Stomach (tissue), 9 donors: ENCODE measurements around the gene CASP7. TPM values are rescaled to one million over a fixed set of nuclear protein-coding genes. Genes with fewer than 3 reads are reported as not detected.

Source experiments
- DNase-seq, 2 donors: peaks; one replicate each; pipeline versions ENCODE4 v3.0.0 to v3.0.0-alpha.2; 2013 to 2019
- H3K27ac ChIP-seq, 5 donors: fragments of 200-600 bp in 4 of 5; sonication (generic) in 4 of 5; one replicate each; pipeline ENCODE4 v1.5.1; 2013 to 2019; ENCODE audit warnings: mild to moderate bottlenecking in 1 of 5, moderate library complexity in 1 of 5
- H3K27me3 ChIP-seq, 3 donors: fragments of 200-600 bp; sonication (generic); one replicate each; pipeline ENCODE4 v1.5.1; 2017 to 2019; ENCODE audit warnings: mixed run types in 1 of 3
- H3K36me3 ChIP-seq, 4 donors: fragments of 200-600 bp; sonication (generic); 1 replicate in 3 of 4; 2 replicates in 1 of 4; pipeline ENCODE4 v1.5.1; 2016 to 2019
- H3K4me1 ChIP-seq, 4 donors: fragments of 200-600 bp; sonication (generic); one replicate each; pipeline ENCODE4 v1.5.1; 2016 to 2019
- H3K4me3 ChIP-seq, 4 donors: fragments of 200-600 bp; sonication (generic) in 3 of 4; one replicate each; pipeline ENCODE4 v1.5.1; 2016 to 2019; ENCODE audit warnings: mild to moderate bottlenecking in 1 of 4
- H3K9me3 ChIP-seq, 4 donors: fragments of 200-600 bp; sonication (generic); one replicate each; pipeline ENCODE4 v1.5.1; 2016 to 2019
- CTCF ChIP-seq, 7 experiments: fragments of 450-650 bp in 4 of 7; fragments of 200-600 bp in 3 of 7; sonication (generic) in 3 of 7; IDR thresholded peaks; one replicate each; pipeline ENCODE4 v1.5.1; 2016 to 2019; ENCODE audit warnings: antibody characterized with exemption in 7 of 7, control low read depth in 2 of 7, mild to moderate bottlenecking in 1 of 7
- EP300 ChIP-seq: sonication (generic); formaldehyde crosslinking; IDR thresholded peaks from one replicate; pipeline ENCODE4 v1.6.1; 2017; ENCODE audit warnings: antibody characterized with exemption
- POLR2A ChIP-seq, 4 donors: fragments of 450-650 bp; IDR thresholded peaks; one replicate each; pipeline ENCODE4 v1.6.1; 2016; ENCODE audit warnings: antibody characterized with exemption in 4 of 4, control low read depth in 2 of 4, mild to moderate bottlenecking in 1 of 4, moderate library complexity in 1 of 4
- POLR2AphosphoS5 ChIP-seq, 3 donors: sonication (generic); formaldehyde crosslinking; IDR thresholded peaks; one replicate each; pipeline ENCODE4 v1.6.1; 2016; ENCODE audit warnings: antibody characterized with exemption in 3 of 3
- WGBS, 5 donors: extraction: QIAGEN DNeasy Blood & Tissue Kit in 3 of 5; methylation state at CpG; one replicate each; pipeline versions ENCODE4 v1.1.5 to v1.1.7; 2013 to 2018; 5-methylcytosine and 5-hydroxymethylcytosine counted together
- intact Hi-C: fragments of 100-400 bp; cut with DNase I; formaldehyde crosslinking; loops from one replicate; pipeline ENCODE4 v1.15.1; 2023; ENCODE audit warnings: low total_unique reads
- polyA plus RNA-seq, 3 donors: library from polyadenylated mRNA; stranded (reverse); fragments of 200-250 nt; gene quantifications; one replicate each; pipeline ENCODE4 v1.2.3, GENCODE V29; 2013
- total RNA-seq, 5 donors: library from RNA; depleted of rRNA; stranded (reverse); fragments of >200 nt; gene quantifications; one replicate each; pipeline versions ENCODE4 v1.1.0 to v1.2.3, GENCODE V29; 2014 to 2016
- donor health status: healthy with polysubstance abuse.
- donor health status: Bipolar disorder and iron deficiency.
- donor health status: healthy.

CASP7 gene
- total and polyA plus RNA-seq, 8 donors = 15.1 to 77.9 (median 24.0) TPM

- Histone ChIP-seq H3K36me3 (peaks cover 0 to 5% (median 2%) of the 10 kb centered on the region in 4 donors), H3K27me3 (no peaks in the 10 kb centered on the region), H3K4me3 (no peak overlapping the region), H3K9me3 (no peaks in the 10 kb centered on the region), H3K27ac (peak overlapping the region in 2 of 5 donors; percentile 19 to 40), H3K4me1 (peaks cover 7 to 52% (median 22%) of the 10 kb centered on the region in 4 donors)
- DNase-seq = peak in 1 of 2 donors; percentile 40
- no peak for TF ChIP-seq POLR2AphosphoS5 (IDR thresholded peaks at IDR 0.05)
- no peak for TF ChIP-seq CTCF (IDR thresholded peaks at IDR 0.05)
- TF ChIP-seq POLR2A (IDR thresholded peaks at IDR 0.05) = no peak
- TF ChIP-seq EP300 = no peak
- intact Hi-C loops = no loop called here
- 7 to 40% (median 35%) methylated on average over 1 of the region's 1 CpG for WGBS, 5 donors
These were observed 56.9 kb downstream of the CASP7 start for GRCh38 chr10:113736576-113736975.

GRCh38 chr10:113739031-113739430, 59.3 kb downstream of the CASP7 start:
- no peaks in the 10 kb centered on the region for H3K27me3 ChIP-seq
- TF ChIP-seq CTCF (IDR thresholded peaks at IDR 0.05) (no peak), EP300 (no peak)
- DNase-seq = no peak
- intact Hi-C loops = no loop called here
- no peaks in the 10 kb centered on the region for H3K36me3 ChIP-seq
- no peak overlapping the region for H3K4me3 ChIP-seq
- no peaks in the 10 kb centered on the region for H3K9me3 ChIP-seq
- peaks cover 7 to 28% (median 17%) of the 10 kb centered on the region in 4 donors for H3K4me1 ChIP-seq
- no peak overlapping the region for H3K27ac ChIP-seq
- WGBS, 5 donors = 65 to 74% (median 72%) methylated on average over 4 of the region's 4 CpGs

GRCh38 chr10:113739577-113739976, 59.9 kb downstream of the CASP7 start:
- H3K36me3 ChIP-seq = no peaks in the 10 kb centered on the region
- H3K4me1 ChIP-seq = peaks cover 7 to 24% (median 17%) of the 10 kb centered on the region in 4 donors
- DNase-seq = no peak
- TF ChIP-seq POLR2A (IDR thresholded peaks at IDR 0.05) = no peak
- no peak for TF ChIP-seq POLR2AphosphoS5 (IDR thresholded peaks at IDR 0.05)
- no peak overlapping the region for H3K4me3 ChIP-seq
- H3K27me3 ChIP-seq = no peaks in the 10 kb centered on the region
- WGBS, 5 donors = 67 to 85% (median 80%) methylated on average over 3 of the region's 3 CpGs
- no peak overlapping the region for H3K27ac ChIP-seq
- H3K9me3 ChIP-seq = no peaks in the 10 kb centered on the region
- intact Hi-C loops = no loop called here

- Histone ChIP-seq H3K4me3 (no peak overlapping the region), H3K36me3 (no peaks in the 10 kb centered on the region), H3K27ac (no peak overlapping the region), H3K27me3 (no peaks in the 10 kb centered on the region), H3K9me3 (no peaks in the 10 kb centered on the region), H3K4me1 (peaks cover 7 to 14% (median 12%) of the 10 kb centered on the region in 4 donors)
- DNase-seq = no peak
- TF ChIP-seq POLR2AphosphoS5 (IDR thresholded peaks at IDR 0.05) (no peak), CTCF (IDR thresholded peaks at IDR 0.05) (no peak), POLR2A (IDR thresholded peaks at IDR 0.05) (no peak), EP300 (no peak)
- intact Hi-C loops = no loop called here
- WGBS, 5 donors = 86 to 96% (median 95%) methylated on average over 3 of the region's 3 CpGs
These were observed 61.1 kb downstream of the CASP7 start for GRCh38 chr10:113740850-113741249.

GRCh38 chr10:113742466-113742865, 62.8 kb downstream of the CASP7 start:
- no peak overlapping the region for H3K27ac ChIP-seq
- no peaks in the 10 kb centered on the region for H3K9me3 ChIP-seq
- 81 to 91% (median 89%) methylated on average over 2 of the region's 2 CpGs for WGBS, 5 donors
- TF ChIP-seq EP300 (no peak), POLR2AphosphoS5 (IDR thresholded peaks at IDR 0.05) (no peak), CTCF (IDR thresholded peaks at IDR 0.05) (no peak), POLR2A (IDR thresholded peaks at IDR 0.05) (no peak)
- peaks cover 0 to 9% (median 3%) of the 10 kb centered on the region in 4 donors for H3K4me1 ChIP-seq
- no peak overlapping the region for H3K4me3 ChIP-seq
- no peak for DNase-seq
- intact Hi-C loops = no loop called here
- no peaks in the 10 kb centered on the region for H3K27me3 ChIP-seq
- H3K36me3 ChIP-seq = no peaks in the 10 kb centered on the region
